ENCODE data around the gene PLCB1.

Gene PLCB1

DNA sequence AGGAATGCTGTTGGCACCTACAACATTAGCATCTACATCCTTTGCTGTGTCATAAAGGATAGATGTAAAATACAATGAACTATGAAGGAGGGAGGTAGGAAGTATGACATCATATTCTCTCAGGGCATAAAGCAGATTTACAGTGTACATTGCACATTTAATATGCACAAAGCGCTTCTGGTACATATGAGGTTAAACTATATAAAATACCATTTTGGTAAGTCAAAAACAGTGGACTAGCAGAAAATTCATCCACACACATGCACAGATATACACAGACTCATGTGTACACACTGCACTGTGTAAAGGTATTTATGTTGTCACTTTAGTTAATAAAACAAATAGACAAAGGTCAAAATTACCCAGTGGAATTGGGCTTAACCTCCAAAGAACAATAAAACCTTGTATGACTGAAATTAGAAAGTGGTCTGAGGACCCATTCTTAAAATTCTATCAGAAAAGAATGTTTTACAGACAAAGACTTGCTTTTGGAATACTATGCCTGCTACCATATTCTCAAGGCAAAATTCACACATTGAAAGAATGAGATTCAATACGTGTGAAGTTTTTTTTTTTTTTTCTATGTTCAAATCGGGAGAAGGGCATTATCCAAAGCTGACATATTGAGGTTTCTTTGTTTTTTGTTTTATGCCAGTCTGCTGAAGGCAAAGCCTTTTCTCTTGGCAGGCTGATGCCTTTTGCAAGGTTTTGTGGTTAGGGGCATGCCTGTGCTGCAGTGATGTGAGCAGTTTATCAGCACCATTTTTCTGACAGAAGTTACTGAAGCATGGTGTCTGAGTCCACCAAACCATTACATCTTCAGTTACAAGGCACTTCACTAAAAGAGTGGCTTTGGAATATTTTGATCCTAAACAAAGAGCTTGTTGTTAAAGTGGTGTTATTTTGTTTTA, 199.0 kb downstream of the PLCB1 start:
- Histone ChIP-seq H2AFZ (ENCODE audit: low read length) (no peak overlapping the region), H3K4me3 (ENCODE audit: low read depth, low read length, poor library complexity, severe bottlenecking) (no peak overlapping the region), H3K36me3 (ENCODE audit: insufficient read depth, low read length) (no peaks in the 10 kb centered on the region), H3K27ac (ENCODE audit: low read depth, low read length, poor library complexity, severe bottlenecking) (peak overlapping the region; percentile 59), H3K27me3 (ENCODE audit: insufficient read depth, low read length) (no peaks in the 10 kb centered on the region), H3K4me2 (ENCODE audit: low read length) (peak overlapping the region; percentile 9; the same call in 1 of the 2 replicates), H3K9me3 (ENCODE audit: low read length) (no peaks in the 10 kb centered on the region), H3K79me2 (ENCODE audit: insufficient read depth, low read length) (no peaks in the 10 kb centered on the region), H4K20me1 (ENCODE audit: insufficient read depth, low read length) (no peaks in the 10 kb centered on the region), H3K4me1 (ENCODE audit: insufficient read depth, low read length, severe bottlenecking) (peaks cover 35% of the 10 kb centered on the region), H3K9ac (ENCODE audit: low read length) (no peak overlapping the region; the same call in 1 of the 2 replicates), H3K9me2 (ENCODE audit: low read depth, low read length) (no peaks in the 10 kb centered on the region), H3F3A (ENCODE audit: insufficient read depth, low read length) (no peaks in the 10 kb centered on the region)
- TF ChIP-seq, protein P1, sequence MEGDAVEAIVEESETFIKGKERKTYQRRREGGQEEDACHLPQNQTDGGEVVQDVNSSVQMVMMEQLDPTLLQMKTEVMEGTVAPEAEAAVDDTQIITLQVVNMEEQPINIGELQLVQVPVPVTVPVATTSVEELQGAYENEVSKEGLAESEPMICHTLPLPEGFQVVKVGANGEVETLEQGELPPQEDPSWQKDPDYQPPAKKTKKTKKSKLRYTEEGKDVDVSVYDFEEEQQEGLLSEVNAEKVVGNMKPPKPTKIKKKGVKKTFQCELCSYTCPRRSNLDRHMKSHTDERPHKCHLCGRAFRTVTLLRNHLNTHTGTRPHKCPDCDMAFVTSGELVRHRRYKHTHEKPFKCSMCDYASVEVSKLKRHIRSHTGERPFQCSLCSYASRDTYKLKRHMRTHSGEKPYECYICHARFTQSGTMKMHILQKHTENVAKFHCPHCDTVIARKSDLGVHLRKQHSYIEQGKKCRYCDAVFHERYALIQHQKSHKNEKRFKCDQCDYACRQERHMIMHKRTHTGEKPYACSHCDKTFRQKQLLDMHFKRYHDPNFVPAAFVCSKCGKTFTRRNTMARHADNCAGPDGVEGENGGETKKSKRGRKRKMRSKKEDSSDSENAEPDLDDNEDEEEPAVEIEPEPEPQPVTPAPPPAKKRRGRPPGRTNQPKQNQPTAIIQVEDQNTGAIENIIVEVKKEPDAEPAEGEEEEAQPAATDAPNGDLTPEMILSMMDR (IDR thresholded peaks at IDR 0.05; ENCODE audit: low read length), result no peak
- TF ChIP-seq EZH2 (IDR thresholded peaks at IDR 0.05; ENCODE audit: borderline replicate concordance, low read length), result no peak

DNA sequence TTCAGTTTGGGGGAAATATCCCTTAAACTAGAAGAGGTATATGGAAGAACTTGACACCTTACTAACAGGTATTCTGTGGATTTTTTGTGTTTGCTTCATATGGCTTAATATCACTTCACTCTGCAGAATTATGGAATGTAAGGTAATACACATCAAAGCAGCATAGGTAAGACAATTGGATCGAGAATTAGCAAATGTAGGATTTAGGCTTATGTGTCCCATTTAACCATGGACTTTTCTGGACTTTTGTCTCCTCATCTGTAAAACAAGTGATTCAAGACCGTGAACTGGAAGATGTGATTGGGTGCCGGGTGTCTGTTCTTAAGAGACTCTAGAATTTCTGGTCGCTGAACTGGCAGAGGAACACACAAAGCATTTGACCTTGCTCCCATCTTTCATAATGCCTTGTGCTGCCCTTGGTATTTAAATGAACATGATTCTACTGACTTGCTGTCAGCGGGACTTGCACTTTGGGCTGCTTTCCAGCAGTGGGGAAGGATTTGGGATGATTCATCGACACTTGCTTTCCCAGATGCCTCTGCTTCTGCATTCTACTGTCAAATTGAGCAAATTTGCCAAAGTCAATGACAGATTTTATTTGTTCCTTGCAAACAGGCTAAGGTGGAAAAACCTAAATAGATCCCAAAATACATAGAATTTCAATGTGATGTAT, 199.8 kb downstream of the PLCB1 start:
- no peaks in the 10 kb centered on the region for H4K20me1 ChIP-seq (ENCODE audit: insufficient read depth, low read length)
- peaks cover 35% of the 10 kb centered on the region for H3K4me1 ChIP-seq (ENCODE audit: insufficient read depth, low read length, severe bottlenecking)
- no peaks in the 10 kb centered on the region for H3K36me3 ChIP-seq (ENCODE audit: insufficient read depth, low read length)
- peak overlapping the region; percentile 59 for H3K27ac ChIP-seq (ENCODE audit: low read depth, low read length, poor library complexity, severe bottlenecking)
- H3F3A ChIP-seq (ENCODE audit: insufficient read depth, low read length), result no peaks in the 10 kb centered on the region
- H3K9ac ChIP-seq (ENCODE audit: low read length), result no peak overlapping the region
- no peak overlapping the region for H3K4me3 ChIP-seq (ENCODE audit: low read depth, low read length, poor library complexity, severe bottlenecking)
- H3K9me2 ChIP-seq (ENCODE audit: low read depth, low read length), result no peaks in the 10 kb centered on the region
- H3K9me3 ChIP-seq (ENCODE audit: low read length), result no peaks in the 10 kb centered on the region
- no peak overlapping the region for H2AFZ ChIP-seq (ENCODE audit: low read length)
- no peak for TF ChIP-seq EZH2 (IDR thresholded peaks at IDR 0.05; ENCODE audit: borderline replicate concordance, low read length)
- TF ChIP-seq, protein P1 (IDR thresholded peaks at IDR 0.05; ENCODE audit: low read length), result no peak
- peak overlapping the region; percentile 9; the same call in 1 of the 2 replicates for H3K4me2 ChIP-seq (ENCODE audit: low read length)
- H3K79me2 ChIP-seq (ENCODE audit: insufficient read depth, low read length), result no peaks in the 10 kb centered on the region
- no peaks in the 10 kb centered on the region for H3K27me3 ChIP-seq (ENCODE audit: insufficient read depth, low read length)

DNA sequence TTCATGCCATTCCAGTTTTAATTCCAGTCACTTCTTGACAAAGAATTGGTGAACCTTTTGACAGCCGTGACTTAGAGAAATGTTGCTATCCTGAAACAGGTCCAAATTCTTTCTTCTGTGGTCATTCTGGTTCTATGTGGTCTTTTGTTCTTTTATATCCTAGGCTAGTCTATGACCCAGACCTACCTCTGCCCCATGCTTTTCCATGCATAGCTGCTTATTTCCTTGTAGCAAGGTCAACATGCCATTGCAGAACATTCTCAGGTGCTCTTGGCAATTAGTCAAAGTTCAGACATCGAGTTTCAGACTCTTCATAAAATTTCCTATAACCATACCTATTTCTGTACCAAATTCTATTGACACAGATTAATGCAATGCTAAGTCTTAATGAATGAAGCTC, 202.6 kb downstream of the PLCB1 start:
- H3K27me3 ChIP-seq (ENCODE audit: insufficient read depth, low read length), result no peaks in the 10 kb centered on the region
- no peaks in the 10 kb centered on the region for H3K9me2 ChIP-seq (ENCODE audit: low read depth, low read length)
- TF ChIP-seq EZH2 (IDR thresholded peaks at IDR 0.05; ENCODE audit: borderline replicate concordance, low read length), result no peak
- TF ChIP-seq, protein P1 (IDR thresholded peaks at IDR 0.05; ENCODE audit: low read length), result no peak
- H3K9me3 ChIP-seq (ENCODE audit: low read length), result no peaks in the 10 kb centered on the region
- no peak overlapping the region for H3K4me2 ChIP-seq (ENCODE audit: low read length)
- no peaks in the 10 kb centered on the region for H4K20me1 ChIP-seq (ENCODE audit: insufficient read depth, low read length)
- no peaks in the 10 kb centered on the region for H3F3A ChIP-seq (ENCODE audit: insufficient read depth, low read length)
- no peak overlapping the region for H3K27ac ChIP-seq (ENCODE audit: low read depth, low read length, poor library complexity, severe bottlenecking)
- H3K36me3 ChIP-seq (ENCODE audit: insufficient read depth, low read length), result no peaks in the 10 kb centered on the region
- H3K9ac ChIP-seq (ENCODE audit: low read length), result no peak overlapping the region
- H3K4me3 ChIP-seq (ENCODE audit: low read depth, low read length, poor library complexity, severe bottlenecking), result no peak overlapping the region
- no peak overlapping the region for H2AFZ ChIP-seq (ENCODE audit: low read length)
- no peaks in the 10 kb centered on the region for H3K79me2 ChIP-seq (ENCODE audit: insufficient read depth, low read length)
- peaks cover 27% of the 10 kb centered on the region for H3K4me1 ChIP-seq (ENCODE audit: insufficient read depth, low read length, severe bottlenecking)
